Measurements from ENCODE around the gene VRK2. TPM values are rescaled to one million over a fixed set of nuclear protein-coding genes. Genes with fewer than 3 reads are reported as not detected.
"Not testable (repeated sequence)": the region's sequence is repeated elsewhere in the genome, so short reads cannot be mapped to it uniquely, and the experiment has no call there.

VRK2 gene
- total RNA-seq, 1 donor from 2014 or later, result 17.8 TPM

GRCh38 chr2:58170334-58170933, 123.8 kb downstream of the VRK2 start:
- DNase-seq, result not testable (repeated sequence)

DNA sequence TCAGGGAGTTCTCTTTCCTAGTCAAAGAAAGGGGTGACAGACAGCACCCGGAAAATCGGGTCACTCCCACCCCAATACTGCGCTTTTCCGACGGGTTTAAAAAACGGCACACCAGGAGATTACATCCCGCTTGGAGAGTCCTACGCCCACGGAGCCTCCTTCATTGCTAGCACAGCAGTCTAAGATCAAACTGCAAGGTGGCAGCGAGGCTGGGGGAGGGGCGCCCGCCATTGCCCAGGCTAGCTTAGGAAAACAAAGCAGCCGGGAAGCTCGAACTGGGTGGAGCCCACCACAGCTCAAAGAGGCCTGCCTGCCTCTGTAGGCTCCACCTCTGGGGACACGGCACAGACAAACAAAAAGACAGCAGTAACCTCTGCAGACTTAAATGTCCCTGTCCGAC, 125.2 kb downstream of the VRK2 start:
- not testable (repeated sequence) for DNase-seq

GRCh38 chr2:58177187-58177586, 130.6 kb downstream of the VRK2 start:
- not testable (repeated sequence) for DNase-seq

DNA sequence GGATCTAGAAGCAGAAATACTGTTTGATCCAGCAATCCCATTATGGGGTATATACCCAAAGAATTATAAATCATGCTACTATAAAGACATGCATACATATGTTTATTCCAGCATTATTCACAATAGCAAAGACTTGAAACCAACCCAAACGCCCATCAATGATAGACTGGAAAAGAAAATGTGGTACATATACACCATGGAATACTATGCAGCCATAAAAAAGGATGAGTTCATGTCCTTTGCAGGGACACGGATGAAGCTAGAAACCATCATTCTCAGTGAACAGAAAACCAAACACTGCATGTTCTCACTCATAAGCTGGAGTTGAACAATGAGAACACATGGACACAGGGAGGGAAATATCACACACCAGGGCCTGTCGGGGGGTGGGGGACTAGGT, 133.6 kb downstream of the VRK2 start:
- not testable (repeated sequence) for DNase-seq

DNA sequence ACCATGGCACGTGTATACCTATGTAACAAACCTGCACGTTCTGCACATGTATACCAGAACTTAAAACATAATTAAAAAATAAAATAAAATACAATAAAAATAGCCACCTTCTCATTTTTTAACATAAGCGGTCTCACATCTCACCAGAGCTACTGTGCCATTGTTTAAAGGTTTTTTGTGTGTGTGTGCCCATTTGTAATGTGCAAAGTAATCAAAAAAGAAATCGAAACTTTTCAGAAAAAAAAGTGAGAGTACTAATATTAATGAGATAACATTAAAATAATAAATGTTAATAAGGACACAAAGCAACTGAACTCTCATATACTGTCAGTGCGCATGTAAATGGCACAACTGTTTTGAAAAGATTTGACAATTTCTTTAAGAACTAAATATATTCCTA, 134.0 kb downstream of the VRK2 start:
- no peak for DNase-seq

DNA sequence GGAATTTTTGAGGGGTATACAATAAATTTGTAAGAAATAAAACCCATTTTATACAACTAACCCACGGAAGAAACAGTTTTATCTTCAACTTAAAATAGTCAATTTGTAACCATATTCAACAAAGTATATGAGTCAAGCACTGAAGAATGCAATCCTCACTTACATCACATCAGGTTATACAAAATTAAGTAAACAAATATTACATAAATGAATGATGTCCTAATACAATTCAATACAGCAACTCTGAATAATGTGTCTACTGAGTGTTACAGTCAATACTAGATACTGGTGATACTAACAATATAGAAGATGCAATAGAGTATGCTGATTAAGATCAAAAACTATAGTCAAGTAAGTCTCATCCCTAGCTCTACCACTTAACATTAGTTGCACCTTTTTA, 135.9 kb downstream of the VRK2 start:
- DNase-seq, result no peak

GRCh38 chr2:58186501-58186900, 139.9 kb downstream of the VRK2 start:
- no peak for DNase-seq

GRCh38 chr2:58187022-58187421, 140.4 kb downstream of the VRK2 start:
- DNase-seq, result not testable (repeated sequence)

GRCh38 chr2:58194458-58194857, 147.9 kb downstream of the VRK2 start:
- DNase-seq, result no peak

DNA sequence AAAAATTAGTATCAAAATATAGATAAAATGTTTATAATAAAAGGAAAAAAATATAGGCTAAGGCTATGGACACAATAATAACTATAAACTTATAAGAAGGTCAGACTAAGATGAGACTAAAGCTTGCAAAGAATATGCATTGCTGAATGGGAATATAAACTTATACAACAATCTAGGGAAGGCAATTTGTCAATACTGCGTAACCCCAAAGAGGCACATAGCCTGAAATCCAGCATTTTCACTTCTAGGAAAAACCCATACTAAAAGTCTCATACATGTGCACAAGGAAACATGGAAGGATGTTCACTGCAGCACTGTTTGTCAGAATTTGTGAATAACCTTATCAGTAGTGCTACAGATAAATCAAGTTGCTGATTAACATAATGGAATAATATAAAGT, 149.1 kb downstream of the VRK2 start:
- DNase-seq, result no peak

GRCh38 chr2:58197894-58198293, 151.3 kb downstream of the VRK2 start:
- no peak for DNase-seq

DNA sequence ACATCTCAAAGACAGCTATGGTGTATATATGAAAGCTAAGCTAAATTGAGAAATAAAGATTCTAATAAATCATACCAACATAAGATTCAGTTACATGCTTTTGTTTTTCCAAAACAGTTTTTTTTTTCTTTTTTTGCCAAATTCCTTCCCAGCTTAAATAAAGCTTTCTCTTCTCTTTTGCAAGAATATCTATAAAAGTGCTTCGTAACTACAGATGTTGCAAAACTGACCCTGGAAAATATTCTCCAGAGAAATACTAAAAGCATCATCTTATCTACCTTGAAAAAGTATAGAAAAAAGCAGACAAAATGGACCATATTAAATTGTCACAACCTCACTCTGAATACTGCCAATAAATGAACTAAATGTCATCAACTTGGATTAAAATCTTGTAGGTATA, 155.8 kb downstream of the VRK2 start:
- no peak for DNase-seq

GRCh38 chr2:58203018-58203417, 156.4 kb downstream of the VRK2 start:
- no peak for DNase-seq

DNA sequence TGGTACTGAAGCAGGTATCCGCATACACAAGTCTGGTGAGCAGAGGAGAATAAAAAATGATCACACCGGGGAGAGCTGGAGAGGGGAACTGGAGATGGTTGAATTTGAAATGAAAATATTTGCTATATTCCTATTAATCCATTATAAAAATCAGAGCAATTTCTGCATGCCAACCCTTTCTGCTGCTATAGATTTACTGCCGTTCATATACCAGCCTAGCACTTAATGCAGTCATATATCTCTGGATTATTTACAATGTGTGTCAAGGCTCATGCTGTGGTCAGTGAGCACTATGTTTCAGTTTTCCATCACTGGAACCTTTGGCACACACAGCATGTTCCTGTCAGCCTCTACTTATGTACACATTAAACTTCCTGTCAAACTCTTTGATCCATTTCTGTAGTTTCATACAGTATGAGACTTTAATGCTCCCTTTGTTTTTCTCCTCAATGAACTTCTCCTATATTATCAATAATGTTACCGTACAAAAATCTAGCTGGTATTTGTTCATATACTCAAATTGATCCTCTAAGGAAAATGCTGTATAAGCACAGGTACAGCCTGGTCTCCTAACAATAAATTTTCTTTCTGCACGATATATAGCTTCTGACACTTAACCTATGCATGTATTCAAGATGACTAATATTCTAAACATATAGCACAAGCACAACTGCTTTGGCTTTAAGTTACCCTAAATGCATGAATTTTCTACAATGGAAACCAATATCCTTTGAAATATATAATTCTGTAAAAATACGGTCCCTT, 157.8 kb downstream of the VRK2 start:
- DNase-seq, result peak; percentile 6

GRCh38 chr2:58206785-58207184, 160.2 kb downstream of the VRK2 start:
- DNase-seq, result no peak

DNA sequence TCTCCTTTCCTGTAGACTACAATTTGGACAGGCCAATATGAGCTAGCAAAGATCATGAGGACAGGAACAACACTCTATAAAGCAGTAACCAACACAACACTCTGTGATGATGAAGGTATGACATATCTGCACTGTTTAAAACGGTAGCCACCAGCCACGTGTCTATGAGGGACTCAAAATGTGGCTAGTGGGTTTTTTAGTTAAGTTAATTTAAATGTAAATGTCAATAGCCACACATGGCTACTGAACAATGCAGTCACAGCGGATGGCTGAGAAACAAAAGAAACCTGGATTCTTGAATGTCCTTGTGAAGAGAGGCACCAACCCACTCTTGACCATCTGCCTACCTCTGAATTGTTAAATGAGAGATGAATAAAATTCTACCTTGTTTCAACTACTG, 160.6 kb downstream of the VRK2 start:
- DNase-seq, result no peak

Other genes with a start within 250 kb of the VRK2 start
- 32.4 TPM for gene FANCL, start 194.5 kb downstream of the VRK2 start, total RNA-seq

Measured in tongue (tissue), 2 donors.